ENCODE data around the gene FBXL20. TPM values are rescaled to one million over a fixed set of nuclear protein-coding genes. Genes with fewer than 3 reads are reported as not detected.
"Not testable (repeated sequence)": the region's sequence is repeated elsewhere in the genome, so short reads cannot be mapped to it uniquely, and the experiment has no call there.

The FBXL20 gene
- total and polyA plus RNA-seq, 8 donors, result 2.5 to 15.5 (median 7.0) TPM

- TF ChIP-seq CTCF (IDR thresholded peaks at IDR 0.05), result no peak
- no peaks in the 10 kb centered on the region for H3K9me3 ChIP-seq
- H3K4me3 ChIP-seq, result no peak overlapping the region
- no peaks in the 10 kb centered on the region for H3K27me3 ChIP-seq
- no peak for FAIRE-seq
- WGBS, 2 donors, result 63 to 78% methylated on average over 2 of the region's 2 CpGs
- intact Hi-C loops (cut with DNase I), result no loop called here
- peaks cover 0 to 26% (median 10%) of the 10 kb centered on the region in 3 donors for H3K4me1 ChIP-seq
- H3K27ac ChIP-seq, result peak overlapping the region in 1 of 4 donors; percentile 54
- DNase-seq, result no peak
- no peak for ATAC-seq
- no peaks in the 10 kb centered on the region for H3K36me3 ChIP-seq
Observed at GRCh38 chr17:39352986-39353385, 48.4 kb downstream of the FBXL20 start.

GRCh38 chr17:39352511-39352910 is 48.9 kb downstream of the FBXL20 start:
- intact Hi-C loops (cut with DNase I), result no loop called here
- ATAC-seq (peak in 2 of 4 donors; percentile 63 to 64), DNase-seq (no peak), FAIRE-seq (no peak)
- Histone ChIP-seq H3K27ac (peak overlapping the region in 1 of 4 donors; percentile 54), H3K4me1 (peaks cover 0 to 26% (median 10%) of the 10 kb centered on the region in 3 donors), H3K27me3 (no peaks in the 10 kb centered on the region), H3K4me3 (no peak overlapping the region), H3K36me3 (no peaks in the 10 kb centered on the region), H3K9me3 (no peaks in the 10 kb centered on the region)
- no peak for TF ChIP-seq CTCF (IDR thresholded peaks at IDR 0.05)
- 87 to 88% methylated on average over 4 of the region's 4 CpGs for WGBS, 2 donors

GRCh38 chr17:39351508-39351907 is 49.9 kb downstream of the FBXL20 start:
- TF ChIP-seq CTCF (IDR thresholded peaks at IDR 0.05), result no peak
- Histone ChIP-seq H3K27me3 (no peaks in the 10 kb centered on the region), H3K4me1 (peaks cover 0 to 26% (median 10%) of the 10 kb centered on the region in 3 donors), H3K4me3 (no peak overlapping the region), H3K36me3 (no peaks in the 10 kb centered on the region), H3K9me3 (no peaks in the 10 kb centered on the region), H3K27ac (peak overlapping the region in 2 of 4 donors; percentile 54 to 69)
- no peak for DNase-seq
- intact Hi-C loops (cut with DNase I), result no loop called here
- ATAC-seq, result peak in 3 of 4 donors; percentile 29 to 76 (median 70)
- FAIRE-seq, result peak; percentile 75

- no peak for ATAC-seq
- peaks cover 0 to 26% (median 10%) of the 10 kb centered on the region in 3 donors for H3K4me1 ChIP-seq
- H3K4me3 ChIP-seq, result no peak overlapping the region
- intact Hi-C loops (cut with DNase I), result no loop called here
- 72 to 89% methylated on average over 3 of the region's 3 CpGs for WGBS, 2 donors
- no peaks in the 10 kb centered on the region for H3K36me3 ChIP-seq
- no peaks in the 10 kb centered on the region for H3K9me3 ChIP-seq
- no peak for TF ChIP-seq CTCF (IDR thresholded peaks at IDR 0.05)
- DNase-seq, result no peak
- no peaks in the 10 kb centered on the region for H3K27me3 ChIP-seq
- no peak for FAIRE-seq
- no peak overlapping the region for H3K27ac ChIP-seq
Observed at GRCh38 chr17:39349246-39349645, 52.2 kb downstream of the FBXL20 start.

GRCh38 chr17:39346863-39347262 is 54.6 kb downstream of the FBXL20 start:
- DNase-seq; intact Hi-C loops (cut with DNase I); FAIRE-seq; ATAC-seq; H3K27ac ChIP-seq; H3K9me3 ChIP-seq; H3K36me3 ChIP-seq; H3K4me3 ChIP-seq; H3K27me3 ChIP-seq: not testable (repeated sequence)
- WGBS, 2 donors, result 88 to 95% methylated on average over 5 of the region's 5 CpGs
- peaks cover 0 to 12% (median 6%) of the 10 kb centered on the region in 3 donors for H3K4me1 ChIP-seq
